HG03442 (cell line): ENCODE data around the gene EMP2.

Experiments
- ATAC-seq: cut with Tn5 transposase; IDR thresholded peaks from one replicate; pipeline ENCODE4 v1.9.1; 2021; ENCODE audit warnings: mild to moderate bottlenecking, moderate library complexity; ENCODE audit not compliant: unreplicated experiment

The EMP2 gene

DNA sequence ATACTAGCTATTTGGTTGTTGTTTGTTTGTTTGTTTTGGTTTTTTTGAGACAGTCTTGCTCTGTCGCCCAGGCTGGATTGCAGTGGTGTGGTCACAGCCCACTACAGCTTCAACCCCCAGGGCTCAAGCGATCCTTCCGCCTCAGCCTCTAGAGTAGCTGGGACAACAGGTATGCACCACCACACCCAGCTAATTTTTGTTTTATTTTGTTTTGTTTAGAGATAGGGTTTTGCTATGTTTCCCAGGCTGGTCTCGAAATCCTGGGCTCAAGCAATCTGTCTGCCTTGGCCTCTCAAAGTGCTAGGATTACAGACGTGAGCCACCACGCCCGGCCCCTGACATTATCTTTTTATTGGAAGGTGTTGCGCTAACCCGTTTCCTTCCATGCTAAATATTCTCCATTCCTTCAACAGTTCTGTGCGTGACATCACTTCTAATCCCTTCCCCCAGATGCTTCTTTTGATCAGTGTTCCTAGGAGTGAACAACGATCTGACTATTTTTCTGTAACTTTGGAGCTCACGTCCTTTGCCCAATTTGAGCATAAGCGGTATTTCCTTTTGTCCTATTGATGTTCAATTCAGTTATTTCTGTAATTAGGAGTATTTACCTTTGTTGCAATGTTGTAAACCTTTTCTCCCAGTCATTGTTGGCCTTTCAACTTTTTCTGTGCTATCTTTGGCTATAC, 30.2 kb upstream of the EMP2 start:
- no peak for ATAC-seq

GRCh38 chr16:10609402-10609774, 29.0 kb upstream of the EMP2 start:
- ATAC-seq = no peak

GRCh38 chr16:10608687-10609401, 28.4 kb upstream of the EMP2 start:
- no peak for ATAC-seq

DNA sequence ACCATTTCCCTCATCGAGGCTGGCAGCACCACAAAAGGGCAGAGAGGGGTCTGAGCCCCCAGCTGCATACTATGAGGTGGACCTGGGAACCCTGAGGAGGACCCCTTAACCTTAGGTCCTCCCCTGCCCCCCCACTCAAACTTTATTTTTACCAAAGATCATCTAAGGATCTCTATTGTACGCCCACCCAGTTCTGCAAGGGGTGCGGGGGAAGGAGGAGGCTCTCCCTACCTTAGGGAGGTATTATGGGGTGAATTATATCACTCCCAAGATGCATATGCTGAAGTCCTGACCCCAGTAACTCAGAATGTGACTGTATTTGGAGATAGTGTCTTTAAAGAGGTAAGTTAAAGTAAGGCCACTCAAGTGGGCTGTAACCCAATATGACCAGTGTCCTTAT, 26.8 kb upstream of the EMP2 start:
- ATAC-seq = no peak

- ATAC-seq = no peak
These were observed 26.2 kb upstream of the EMP2 start for GRCh38 chr16:10606607-10607006.

- ATAC-seq = no peak
These were observed 25.2 kb upstream of the EMP2 start for GRCh38 chr16:10605636-10606035.

- ATAC-seq = no peak
These were observed 21.3 kb upstream of the EMP2 start for GRCh38 chr16:10601444-10602408.

DNA sequence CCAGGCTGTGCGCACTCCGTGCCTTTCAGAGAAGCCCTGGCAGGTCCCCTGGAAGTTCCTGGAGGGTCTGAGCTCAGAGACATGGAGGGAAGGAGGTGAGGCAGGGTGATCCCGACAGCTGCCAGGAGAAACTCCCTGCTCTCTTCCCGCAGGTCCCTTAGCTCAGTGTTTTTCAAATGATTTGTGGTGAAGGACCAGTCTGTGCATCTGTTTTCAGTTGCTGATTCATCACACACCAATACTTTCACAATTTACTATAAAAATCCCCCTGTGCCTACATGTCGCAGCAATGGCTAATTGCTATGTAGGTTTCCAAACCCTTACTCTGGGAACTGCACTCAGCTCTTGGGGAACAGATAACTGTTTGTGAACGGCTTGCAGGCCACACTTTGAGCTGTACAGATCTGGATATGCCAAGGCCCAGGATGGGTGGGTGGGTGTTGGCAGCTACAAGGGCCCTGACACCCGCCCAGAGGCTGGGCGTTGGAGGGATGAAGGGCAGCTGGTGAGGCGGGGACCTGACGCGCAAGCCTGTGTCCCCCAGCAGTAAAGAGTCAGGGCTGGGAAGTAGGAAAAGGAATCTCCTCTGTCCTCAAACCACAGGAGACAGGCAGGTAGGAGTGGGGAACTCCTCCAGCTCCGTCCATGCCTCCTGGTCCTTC, 20.5 kb upstream of the EMP2 start:
- no peak for ATAC-seq

DNA sequence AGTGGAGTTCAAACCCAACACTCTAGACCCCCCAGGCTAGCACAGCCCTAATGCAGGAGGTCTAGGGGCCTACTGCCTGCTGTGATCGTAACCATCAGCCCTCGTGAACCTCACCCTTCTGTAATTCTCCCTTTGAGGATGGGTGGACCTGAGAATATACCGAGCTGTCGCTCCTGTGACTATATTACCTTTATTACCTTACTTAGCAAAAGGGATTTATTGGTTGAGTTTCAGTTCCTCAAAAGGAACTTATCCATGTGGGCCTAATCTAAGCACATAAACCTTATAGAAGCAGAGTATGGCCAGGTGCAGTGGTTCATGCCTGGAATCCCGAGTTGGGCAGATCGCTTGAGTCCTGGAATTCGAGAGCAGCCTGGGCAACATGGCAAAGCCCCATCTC, 19.2 kb upstream of the EMP2 start:
- no peak for ATAC-seq

- no peak for ATAC-seq
These were observed 17.8 kb upstream of the EMP2 start for GRCh38 chr16:10598157-10598556.

DNA sequence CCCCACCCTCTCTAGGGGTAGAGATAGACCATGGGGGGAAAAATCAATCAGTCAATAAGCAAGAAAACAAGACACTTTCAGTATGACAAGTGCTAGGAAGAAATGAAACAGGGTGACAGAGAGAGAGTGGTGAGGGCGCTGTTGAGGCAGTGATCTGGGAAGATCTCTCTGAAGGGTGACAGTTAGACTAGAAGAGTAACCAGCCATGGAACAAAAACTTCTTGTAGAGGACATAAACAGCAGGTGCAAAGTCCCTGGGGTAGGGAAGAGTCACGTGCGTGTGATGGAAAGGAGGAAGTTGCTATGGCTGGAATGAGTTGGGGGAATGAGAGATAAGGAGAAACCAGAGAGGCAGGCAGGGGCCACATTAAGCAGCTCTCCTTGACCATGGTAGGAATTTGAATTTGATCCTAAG, 16.8 kb upstream of the EMP2 start:
- no peak for ATAC-seq

DNA sequence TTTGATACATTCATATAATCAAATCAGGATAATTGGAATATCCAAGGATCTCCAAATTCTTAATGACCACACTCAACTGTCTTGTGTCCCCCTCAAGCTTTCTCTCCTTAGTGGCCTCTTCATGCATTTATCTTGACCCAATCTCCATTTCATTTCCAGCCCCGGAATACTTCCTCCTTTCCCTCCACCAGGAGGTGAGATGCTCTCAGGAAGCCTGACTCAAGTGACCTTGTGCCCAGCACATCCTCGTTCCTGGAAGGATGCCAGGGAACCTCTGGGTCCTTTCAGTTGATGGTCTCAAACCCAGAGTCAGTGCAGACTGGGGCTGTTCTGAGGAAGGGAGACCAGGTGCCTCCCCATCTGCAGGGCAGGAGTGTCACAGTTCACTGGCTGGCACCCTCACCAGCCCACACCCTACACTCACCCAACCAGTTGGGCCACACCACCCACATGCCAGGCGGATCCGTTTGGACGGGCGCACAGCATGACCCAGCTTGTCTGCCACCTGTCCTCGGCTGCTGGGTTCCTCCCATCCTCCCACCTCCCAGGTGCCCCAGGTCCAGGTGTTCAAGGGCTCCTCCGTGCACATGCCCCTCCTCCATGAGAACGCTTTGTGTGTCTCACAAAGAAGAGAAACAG, 14.0 kb upstream of the EMP2 start:
- ATAC-seq = no peak

- no peak for ATAC-seq
These were observed 12.2 kb upstream of the EMP2 start for GRCh38 chr16:10592611-10593010.

- no peak for ATAC-seq
These were observed 9.9 kb upstream of the EMP2 start for GRCh38 chr16:10590342-10590741.

DNA sequence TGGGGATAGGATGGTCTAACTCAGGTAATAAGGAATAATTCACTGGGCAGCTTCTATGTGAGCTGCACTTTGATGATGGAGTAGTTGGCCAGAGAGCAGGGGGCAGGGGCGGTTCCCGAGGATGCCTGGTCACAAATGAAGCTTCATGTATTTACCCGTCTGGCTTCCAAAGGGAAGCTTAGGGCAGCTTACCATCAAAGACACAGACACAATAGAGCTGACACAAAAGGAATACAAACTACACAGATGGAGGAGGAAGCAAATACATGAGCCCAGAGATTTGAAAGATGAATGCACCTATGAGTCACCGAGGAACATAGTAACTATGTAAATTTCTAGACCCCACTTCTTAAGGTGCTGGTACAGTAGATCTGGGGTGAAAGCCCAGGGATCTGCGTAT, 8.7 kb upstream of the EMP2 start:
- no peak for ATAC-seq

DNA sequence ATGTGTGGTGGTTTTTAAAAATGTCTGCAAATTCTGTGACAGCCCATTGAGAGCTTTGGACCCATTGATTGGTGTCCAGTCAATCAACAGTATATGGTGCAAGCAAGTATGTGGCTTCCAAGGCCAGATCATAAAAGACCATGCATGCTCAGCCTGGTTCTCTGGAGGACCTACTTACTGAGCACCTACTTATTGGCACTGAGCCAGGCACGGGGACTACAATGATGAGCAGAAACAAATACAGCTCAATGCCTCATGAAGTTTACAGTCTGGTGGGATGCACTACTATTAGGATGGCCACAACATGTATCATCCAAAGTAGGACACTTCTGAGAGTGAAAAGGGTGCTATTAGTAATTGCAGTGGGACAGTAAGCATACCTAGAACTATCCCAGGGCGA, 7.2 kb upstream of the EMP2 start:
- ATAC-seq = no peak

GRCh38 chr16:10584981-10585438, 4.6 kb upstream of the EMP2 start:
- no peak for ATAC-seq

- no peak for ATAC-seq
These were observed 2.9 kb upstream of the EMP2 start for GRCh38 chr16:10583269-10583668.

DNA sequence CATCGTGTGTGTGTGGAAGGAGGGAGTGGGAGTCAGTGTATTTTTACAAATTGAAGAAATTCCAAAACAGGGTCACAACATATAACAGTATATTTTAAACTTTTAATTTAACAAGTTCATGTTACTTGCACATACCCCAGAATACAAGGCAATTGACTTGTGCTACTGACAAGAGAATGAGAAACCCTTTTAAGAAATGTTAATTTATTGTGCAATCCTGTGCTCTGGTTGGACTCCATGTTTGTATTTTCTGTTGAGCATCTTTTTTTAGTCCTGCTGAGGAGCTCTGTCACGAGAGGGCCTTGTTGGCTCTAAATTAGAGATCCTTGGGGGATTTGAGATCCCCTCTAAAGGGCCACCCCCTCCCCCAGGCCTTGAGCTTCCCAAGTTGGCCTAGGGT, 1.1 kb upstream of the EMP2 start:
- ATAC-seq = no peak

DNA sequence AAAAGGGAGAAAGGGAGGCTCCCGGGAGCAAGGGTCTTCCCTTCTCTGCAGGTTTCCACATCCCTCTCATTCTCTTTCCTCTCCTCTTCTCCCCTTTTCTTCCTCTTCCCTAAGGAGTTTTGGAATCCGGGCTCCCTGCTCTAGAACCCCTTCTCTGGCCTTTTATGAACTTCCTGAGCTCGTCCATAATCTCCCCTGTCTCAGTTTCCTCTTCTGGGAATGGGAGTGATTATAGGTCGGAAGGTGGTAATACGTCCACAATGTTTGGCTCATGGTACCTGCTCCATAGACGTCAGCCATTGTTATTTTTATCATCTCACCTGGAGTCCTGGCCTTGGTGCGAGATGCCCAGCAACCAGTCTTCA, 467 bp upstream of the EMP2 start:
- no peak for ATAC-seq

DNA sequence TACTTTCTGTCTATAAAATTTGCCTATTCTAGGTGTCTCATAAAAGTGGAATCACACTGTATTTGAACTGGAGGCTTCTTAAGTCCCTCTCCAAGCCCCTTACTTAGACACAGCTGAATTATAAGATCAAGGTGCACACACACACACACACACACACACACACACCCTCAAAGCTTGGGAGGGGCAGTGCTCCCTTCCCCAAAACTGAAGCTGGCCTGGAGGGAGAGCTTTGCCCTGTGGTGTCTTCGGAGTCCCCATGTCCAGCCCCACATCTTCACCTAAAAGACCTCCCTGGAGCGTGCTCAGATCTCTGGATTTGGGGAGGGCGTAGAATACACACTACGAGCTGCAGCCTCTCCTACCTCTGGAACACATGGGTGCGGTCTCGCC, 828 bp downstream of the EMP2 start:
- ATAC-seq = no peak
